Measurements from ENCODE around the gene CCDC177. TPM values are rescaled to one million over a fixed set of nuclear protein-coding genes. Genes with fewer than 3 reads are reported as not detected.

CCDC177 gene
- total RNA-seq, 2 experiments from 2014 or later = not detected

DNA sequence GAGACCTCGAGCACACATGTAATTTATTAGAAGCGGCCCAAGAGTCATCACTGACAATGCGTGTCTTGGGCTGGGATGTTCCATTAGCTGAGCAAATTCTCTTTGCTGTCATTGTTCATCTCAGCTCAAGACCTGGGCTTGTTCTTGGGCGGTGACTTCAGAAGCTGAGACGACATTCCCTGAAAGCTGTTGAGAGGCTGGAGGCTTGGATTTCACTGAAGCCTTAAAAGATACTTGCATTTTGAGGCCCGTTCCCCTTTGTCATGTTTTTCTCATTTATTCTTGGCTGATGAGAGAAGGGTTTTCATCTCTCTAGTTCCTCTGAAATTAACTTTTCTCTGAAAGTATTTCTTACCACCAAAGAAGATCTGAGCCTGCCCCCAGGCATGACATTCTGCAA, 20.2 kb upstream of the CCDC177 start:
- DNase-seq (no peak), ATAC-seq (no peak)
- Mint-ChIP-seq H3K27me3 (no peaks in the 10 kb centered on the region), H3K36me3 (ENCODE audit: low read depth) (no peaks in the 10 kb centered on the region), H3K4me1 (ENCODE audit: low read depth) (no peaks in the 10 kb centered on the region), H3K9me3 (no peaks in the 10 kb centered on the region), H3K4me3 (no peak overlapping the region), H3K27ac (no peak overlapping the region)
- ChIA-PET CTCF (interaction anchor here (1.1 to 3.8 kb wide), 4 partner anchors 10 to 136 kb away, joined by 3 to 13 read pairs (median 4); no protein-coding TSS in a partner anchor), POLR2A (no interaction called here)
- TF ChIP-seq, protein P1, sequence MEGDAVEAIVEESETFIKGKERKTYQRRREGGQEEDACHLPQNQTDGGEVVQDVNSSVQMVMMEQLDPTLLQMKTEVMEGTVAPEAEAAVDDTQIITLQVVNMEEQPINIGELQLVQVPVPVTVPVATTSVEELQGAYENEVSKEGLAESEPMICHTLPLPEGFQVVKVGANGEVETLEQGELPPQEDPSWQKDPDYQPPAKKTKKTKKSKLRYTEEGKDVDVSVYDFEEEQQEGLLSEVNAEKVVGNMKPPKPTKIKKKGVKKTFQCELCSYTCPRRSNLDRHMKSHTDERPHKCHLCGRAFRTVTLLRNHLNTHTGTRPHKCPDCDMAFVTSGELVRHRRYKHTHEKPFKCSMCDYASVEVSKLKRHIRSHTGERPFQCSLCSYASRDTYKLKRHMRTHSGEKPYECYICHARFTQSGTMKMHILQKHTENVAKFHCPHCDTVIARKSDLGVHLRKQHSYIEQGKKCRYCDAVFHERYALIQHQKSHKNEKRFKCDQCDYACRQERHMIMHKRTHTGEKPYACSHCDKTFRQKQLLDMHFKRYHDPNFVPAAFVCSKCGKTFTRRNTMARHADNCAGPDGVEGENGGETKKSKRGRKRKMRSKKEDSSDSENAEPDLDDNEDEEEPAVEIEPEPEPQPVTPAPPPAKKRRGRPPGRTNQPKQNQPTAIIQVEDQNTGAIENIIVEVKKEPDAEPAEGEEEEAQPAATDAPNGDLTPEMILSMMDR (IDR thresholded peaks at IDR 0.05) = no peak
- intact Hi-C loops (cut with micrococcal nuclease) = no loop called here

DNA sequence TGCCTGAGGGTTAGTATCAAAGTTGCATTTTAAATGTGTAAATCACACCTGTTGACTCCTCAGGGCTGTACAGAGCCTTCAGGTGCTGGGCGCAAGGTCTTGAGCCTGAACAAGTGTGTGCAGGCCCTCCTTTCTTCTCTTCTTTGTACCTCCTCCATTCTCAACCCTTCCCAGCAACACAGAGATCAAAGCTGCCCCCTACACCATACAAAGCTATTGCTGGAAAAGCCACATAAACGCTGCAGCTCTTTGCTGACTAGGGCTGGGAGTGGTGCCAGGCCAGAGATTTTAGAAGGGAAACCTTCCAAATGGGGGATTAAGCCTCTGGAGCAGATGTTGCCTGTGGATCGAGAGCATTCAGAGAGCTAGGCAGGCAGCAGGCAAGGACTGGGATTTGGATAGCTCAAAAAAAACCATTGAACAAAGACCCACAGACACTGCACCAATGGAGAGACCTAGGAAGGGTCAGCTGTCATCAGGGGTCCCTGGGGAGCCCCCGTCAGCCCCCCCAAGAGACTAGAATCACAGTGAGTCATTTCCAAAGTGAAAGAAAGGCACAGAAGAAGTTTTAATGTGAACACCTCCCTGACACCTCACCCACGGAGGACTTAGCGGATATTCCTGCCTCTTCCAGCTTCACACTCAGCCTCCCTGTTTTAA, 18.5 kb upstream of the CCDC177 start:
- no peak overlapping the region for H3K27ac Mint-ChIP-seq
- CTCF ChIA-PET = interaction anchor here (1.1 to 3.8 kb wide), 3 partner anchors 8 to 134 kb away, joined by 6 to 13 read pairs (median 13); no protein-coding TSS in a partner anchor
- no peak for ATAC-seq

DNA sequence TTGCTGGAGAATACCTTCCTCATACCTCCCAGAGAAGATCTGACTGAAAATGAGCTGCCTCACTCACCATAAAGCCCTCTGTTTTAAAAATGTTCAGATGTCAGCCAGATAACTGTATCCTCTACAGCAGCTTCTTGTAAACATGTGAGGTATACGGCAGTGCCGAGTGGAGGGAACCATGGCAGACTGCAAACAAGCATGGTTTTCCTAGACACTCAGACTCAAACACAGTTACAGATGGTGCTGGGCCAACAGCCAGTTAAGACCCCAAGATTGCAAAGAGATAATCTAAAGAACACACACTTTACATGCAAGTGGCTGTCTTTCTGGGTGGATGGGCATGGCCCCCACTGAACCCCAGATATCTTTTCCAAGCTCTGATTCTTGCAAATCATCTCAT, 16.6 kb upstream of the CCDC177 start:
- H3K27ac Mint-ChIP-seq = no peak overlapping the region

More for the DNA sequence above, 18.5 kb upstream of the CCDC177 start:
- H3K4me3 Mint-ChIP-seq = no peak overlapping the region
- TF ChIP-seq, protein P1 (IDR thresholded peaks at IDR 0.05) = no peak
- no peaks in the 10 kb centered on the region for H3K36me3 Mint-ChIP-seq (ENCODE audit: low read depth)
- H3K4me1 Mint-ChIP-seq (ENCODE audit: low read depth) = no peaks in the 10 kb centered on the region
- POLR2A ChIA-PET = interaction anchor here (0.7 kb wide), 1 partner anchor 111 kb away, joined by 3 read pairs; no protein-coding TSS in a partner anchor
- no peaks in the 10 kb centered on the region for H3K27me3 Mint-ChIP-seq
- intact Hi-C loops (cut with micrococcal nuclease) = no loop called here
- no peak for DNase-seq
- H3K9me3 Mint-ChIP-seq = no peaks in the 10 kb centered on the region

GRCh38 chr14:69587389-69587788, 12.7 kb upstream of the CCDC177 start:
- intact Hi-C loops (cut with micrococcal nuclease) = no loop called here
- POLR2A ChIA-PET = interaction anchor here (0.6 kb wide), 1 partner anchor 177 kb away, joined by 3 read pairs; no protein-coding TSS in a partner anchor
- ATAC-seq (no peak), DNase-seq (no peak)
- TF ChIP-seq, protein P1 (IDR thresholded peaks at IDR 0.05) = no peak
- Mint-ChIP-seq H3K27ac (no peak overlapping the region), H3K27me3 (peaks cover 3% of the 10 kb centered on the region), H3K4me1 (ENCODE audit: low read depth) (no peaks in the 10 kb centered on the region), H3K36me3 (ENCODE audit: low read depth) (no peaks in the 10 kb centered on the region), H3K4me3 (no peak overlapping the region), H3K9me3 (no peaks in the 10 kb centered on the region)
- CTCF ChIA-PET = interaction anchor here (1.3 to 1.8 kb wide), 2 partner anchors 143 to 167 kb away, joined by 3 to 5 read pairs; no protein-coding TSS in a partner anchor

More for the DNA sequence above, 16.6 kb upstream of the CCDC177 start:
- intact Hi-C loops (cut with micrococcal nuclease) = no loop called here
- CTCF ChIA-PET = interaction anchor here (0.5 to 1.1 kb wide), 3 partner anchors 14 to 136 kb away, joined by 3 to 4 read pairs (median 4); partner anchors contain the start of gene CCDC177
- no peaks in the 10 kb centered on the region for H3K4me1 Mint-ChIP-seq (ENCODE audit: low read depth)
- H3K36me3 Mint-ChIP-seq (ENCODE audit: low read depth) = no peaks in the 10 kb centered on the region
- POLR2A ChIA-PET = no interaction called here
- ATAC-seq = no peak
- TF ChIP-seq, protein P1 (IDR thresholded peaks at IDR 0.05) = no peak
- H3K4me3 Mint-ChIP-seq = no peak overlapping the region
- no peaks in the 10 kb centered on the region for H3K27me3 Mint-ChIP-seq
- no peaks in the 10 kb centered on the region for H3K9me3 Mint-ChIP-seq
- no peak for DNase-seq

DNA sequence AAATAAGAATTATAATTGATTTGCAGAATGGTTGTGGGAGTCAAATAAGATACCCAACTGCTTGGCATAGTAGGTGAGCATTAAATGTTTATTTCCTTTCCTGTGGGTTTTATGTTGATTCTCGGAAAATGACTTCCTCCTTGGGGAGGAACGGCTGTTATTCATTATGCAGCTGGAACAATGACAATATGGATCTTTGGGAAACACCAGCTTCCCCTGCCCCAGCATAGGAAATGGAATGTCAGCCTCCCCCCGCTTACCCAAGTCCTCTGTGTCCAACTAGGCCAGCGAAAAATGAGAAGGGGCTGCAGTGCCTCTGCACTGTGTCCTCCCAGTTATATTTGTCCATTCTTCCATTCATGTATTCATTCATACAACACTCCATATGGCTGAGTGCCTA, 11.7 kb upstream of the CCDC177 start:
- TF ChIP-seq, protein P1 (IDR thresholded peaks at IDR 0.05) = no peak
- peaks cover 3% of the 10 kb centered on the region for H3K27me3 Mint-ChIP-seq
- intact Hi-C loops (cut with micrococcal nuclease) = no loop called here
- POLR2A ChIA-PET = no interaction called here
- no peak overlapping the region for H3K27ac Mint-ChIP-seq
- no peak overlapping the region for H3K4me3 Mint-ChIP-seq
- no peaks in the 10 kb centered on the region for H3K36me3 Mint-ChIP-seq (ENCODE audit: low read depth)
- CTCF ChIA-PET = interaction anchor here (1.3 to 4.4 kb wide), 6 partner anchors 14 to 232 kb away, joined by 3 to 44 read pairs (median 6); no protein-coding TSS in a partner anchor
- ATAC-seq = no peak
- no peak for DNase-seq
- H3K9me3 Mint-ChIP-seq = no peaks in the 10 kb centered on the region
- H3K4me1 Mint-ChIP-seq (ENCODE audit: low read depth) = no peaks in the 10 kb centered on the region
